B cell (primary cell): ENCODE data around the gene FMN2. TPM values are rescaled to one million over a fixed set of nuclear protein-coding genes. Genes with fewer than 3 reads are reported as not detected.

Source experiments
- ATAC-seq: fragments of 200-7000 bp; cut with Tn5 transposase; one replicate; pipeline ENCODE4 v1.10.0; 2021; ENCODE audit warnings: low read depth, mild to moderate bottlenecking, moderate number of reproducible peaks, moderate library complexity
- CTCF ChIA-PET: fragments of 350-600 bp; sonication (Branson Sonifier 250); formaldehyde crosslinking; loops from one replicate; lab custom pipeline; 2021; ENCODE audit warnings: antibody characterized with exemption, inconsistent platforms; lab: Charles Lee
- POLR2A ChIA-PET: fragments of 350-600 bp; sonication (Branson Sonifier 250); formaldehyde crosslinking; loops from one replicate; lab custom pipeline; 2021; ENCODE audit warnings: antibody characterized with exemption; lab: Charles Lee
- DNase-seq: peaks from one replicate; pipeline ENCODE4 v3.0.0; 2013
- H2AFZ ChIP-seq: 2 replicates; pipeline ENCODE4 v1.6.1; 2012; ENCODE audit warnings: mild to moderate bottlenecking, low read depth, low read length; ENCODE audit not compliant: insufficient read depth, poor library complexity, severe bottlenecking
- H3K27ac ChIP-seq, 2 donors: 1 replicate in 1 of 2; 2 replicates in 1 of 2; pipeline ENCODE4 v1.5.1; 2012 to 2013; ENCODE audit warnings: low read length in 2 of 2, mild to moderate bottlenecking in 2 of 2, moderate library complexity in 1 of 2
- H3K27me3 ChIP-seq, 4 experiments: fragments of 200-600 bp in 1 of 4; sonication (generic) in 1 of 4; replicated peaks in 1 of 4; 1 replicate in 2 of 4; 2 replicates in 2 of 4; pipeline versions ENCODE4 v1.6.1 to v1.7.0; 2013 to 2016; ENCODE audit warnings: low read length in 3 of 4, mild to moderate bottlenecking in 2 of 4, mixed read lengths in 1 of 4, moderate library complexity in 1 of 4; ENCODE audit not compliant: insufficient read depth in 4 of 4, control insufficient read depth in 3 of 4; ENCODE audit errors: control extremely low read depth in 1 of 4
- H3K36me3 ChIP-seq, 2 experiments: replicated peaks in 1 of 2; 1 replicate in 1 of 2; 2 replicates in 1 of 2; pipeline versions ENCODE4 v1.6.1 to v1.7.1; 2013; ENCODE audit warnings: low read length in 1 of 2; ENCODE audit not compliant: insufficient read depth in 2 of 2, control insufficient read depth in 1 of 2; ENCODE audit errors: control extremely low read depth in 1 of 2, extremely low read depth in 1 of 2
- H3K4me1 ChIP-seq, 2 donors: fragments of 200-600 bp in 1 of 2; sonication (generic) in 1 of 2; 1 replicate in 1 of 2; 2 replicates in 1 of 2; pipeline versions ENCODE4 v1.5.1 to v1.6.1; 2013 to 2017; ENCODE audit warnings: low read length in 2 of 2; ENCODE audit not compliant: control insufficient read depth in 2 of 2, insufficient read depth in 2 of 2
- H3K4me2 ChIP-seq: replicated peaks from 2 replicates; pipeline ENCODE3; 2012; ENCODE audit warnings: mild to moderate bottlenecking, low read depth, low read length; ENCODE audit not compliant: poor library complexity, severe bottlenecking
- H3K4me3 ChIP-seq, 5 experiments: fragments of 200-600 bp in 1 of 5; sonication (generic) in 1 of 5; 1 replicate in 3 of 5; 2 replicates in 2 of 5; pipeline versions ENCODE4 v1.5.1 to v1.7.0; 2011 to 2016; ENCODE audit warnings: low read length in 4 of 5, mild to moderate bottlenecking in 4 of 5, low read depth in 2 of 5, control low read depth in 1 of 5, moderate library complexity in 1 of 5; ENCODE audit not compliant: insufficient read depth in 1 of 5; ENCODE audit errors: control extremely low read depth in 1 of 5, extremely low read depth in 1 of 5
- H3K79me2 ChIP-seq: fragments of 200-600 bp; sonication (generic); one replicate; pipeline ENCODE4 v1.6.0; 2016; ENCODE audit warnings: low read length; ENCODE audit not compliant: control insufficient read depth, insufficient read depth
- H3K9ac ChIP-seq: fragments of 200-600 bp; sonication (generic); 2 replicates; pipeline ENCODE4 v1.6.1; 2017; ENCODE audit warnings: mild to moderate bottlenecking, low read length, moderate library complexity
- H3K9me3 ChIP-seq, 3 donors: one replicate each; pipeline versions ENCODE4 v1.6.1 to v1.7.1; 2013; ENCODE audit warnings: low read length in 2 of 3; ENCODE audit not compliant: control insufficient read depth in 2 of 3, insufficient read depth in 1 of 3; ENCODE audit errors: control extremely low read depth in 1 of 3
- H4K20me1 ChIP-seq: 2 replicates; pipeline ENCODE4 v1.6.0; 2012; ENCODE audit warnings: mild to moderate bottlenecking, low read length; ENCODE audit not compliant: insufficient read depth, control insufficient read depth, poor library complexity, severe bottlenecking
- H3K27ac Mint-ChIP-seq: one replicate; pipeline ENCODE4 v1.8.0; 2021; ENCODE audit warnings: mixed read lengths
- H3K27me3 Mint-ChIP-seq: one replicate; pipeline ENCODE4 v1.8.0; 2021; ENCODE audit warnings: mixed read lengths
- H3K4me1 Mint-ChIP-seq: one replicate; pipeline ENCODE4 v1.8.0; 2021; ENCODE audit warnings: mixed read lengths
- H3K4me3 Mint-ChIP-seq: one replicate; pipeline ENCODE4 v1.8.0; 2021; ENCODE audit warnings: mixed read lengths
- H3K9me3 Mint-ChIP-seq: one replicate; pipeline ENCODE4 v1.8.0; 2022; ENCODE audit warnings: mixed read lengths; ENCODE audit not compliant: insufficient read depth
- CTCF ChIP-seq: fragments of 200-600 bp; IDR thresholded peaks from one replicate; pipeline ENCODE4 v1.8.0; 2022; ENCODE audit warnings: antibody characterized with exemption, mild to moderate bottlenecking
- EZH2 ChIP-seq: IDR thresholded peaks from 2 replicates; pipeline ENCODE4 v1.6.1; 2012; ENCODE audit warnings: borderline replicate concordance, low read depth, mild to moderate bottlenecking, moderate library complexity, low read length; ENCODE audit not compliant: insufficient read depth, poor library complexity, severe bottlenecking
- WGBS: methylation state at CpG from one replicate; pipeline ENCODE4 v1.1.5; 2013; ENCODE audit warnings: missing lambda C conversion rate; ENCODE audit not compliant: insufficient coverage; 5-methylcytosine and 5-hydroxymethylcytosine counted together
- intact Hi-C: fragments of 100-400 bp; cut with micrococcal nuclease; formaldehyde crosslinking; loops from one replicate; pipeline ENCODE4 v1.10.0; 2022
- polyA plus RNA-seq: library from polyadenylated mRNA; depleted of rRNA; stranded (reverse); fragments of >200 nt; gene quantifications from 2 replicates; pipeline ENCODE4 v1.2.3, GENCODE V29; 2012
- total RNA-seq, 2 donors: library from RNA; stranded (reverse); fragments of 120-200 nt in 1 of 2; gene quantifications; 1 replicate in 1 of 2; 2 replicates in 1 of 2; pipeline versions ENCODE4 v1.2.3 to v1.2.4, GENCODE V29; 2013 to 2022

The FMN2 gene
- total and polyA plus RNA-seq, 2 donors (not counting 1 experiment from before 2014, with no cell fraction given), result not detected

- H3K9me3 Mint-ChIP-seq, result no peaks in the 10 kb centered on the region
- TF ChIP-seq EZH2, result no peak
- TF ChIP-seq CTCF, result no peak
- H3K27ac ChIP-seq, result no peak overlapping the region
- H3K4me3 ChIP-seq, result no peak overlapping the region
- H3K9me3 ChIP-seq, result peaks cover 0 to 5% (median 0%) of the 10 kb centered on the region in 3 donors
- CTCF ChIA-PET, result no interaction called here
- H3K4me2 ChIP-seq, result no peak overlapping the region
- no peaks in the 10 kb centered on the region for H3K79me2 ChIP-seq
- no peak overlapping the region for H2AFZ ChIP-seq
- intact Hi-C loops, result no loop called here
- H3K4me1 ChIP-seq, result no peaks in the 10 kb centered on the region
- H3K9ac ChIP-seq, result no peak overlapping the region
- DNase-seq, result no peak
- H3K4me3 Mint-ChIP-seq, result no peak overlapping the region
- ATAC-seq, result no peak
- H3K36me3 ChIP-seq, result no peaks in the 10 kb centered on the region
- peaks cover 0 to 6% (median 3%) of the 10 kb centered on the region in 4 experiments for H3K27me3 ChIP-seq
- H3K27me3 Mint-ChIP-seq, result peaks cover 14% of the 10 kb centered on the region
- WGBS, result 90% methylated on average over 4 of the region's 6 CpGs
- POLR2A ChIA-PET, result no interaction called here
- no peak overlapping the region for H3K27ac Mint-ChIP-seq
- no peaks in the 10 kb centered on the region for H3K4me1 Mint-ChIP-seq
- no peaks in the 10 kb centered on the region for H4K20me1 ChIP-seq
These were observed 6.9 kb downstream of the FMN2 start for GRCh38 chr1:240098534-240098933.

DNA sequence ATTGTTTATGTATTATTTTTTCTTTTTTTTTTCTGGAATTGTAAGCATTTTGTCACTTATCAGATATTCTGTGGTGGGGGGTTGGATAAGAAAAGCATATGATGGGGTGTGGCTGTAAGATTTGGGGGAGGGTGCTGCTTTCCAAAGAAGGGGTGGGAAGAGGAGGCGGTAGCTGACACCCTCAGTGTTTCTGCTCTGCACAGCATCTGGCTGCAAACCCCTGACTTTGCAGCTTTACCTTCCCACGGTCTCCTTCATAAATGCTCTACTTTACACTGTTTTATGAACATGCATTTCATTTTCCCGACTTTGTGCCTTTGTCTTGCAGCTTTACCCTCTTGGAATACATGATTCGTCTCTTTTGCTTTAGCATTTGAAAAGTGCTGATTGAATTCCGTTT lies 7.6 kb downstream of the FMN2 start:
- no peaks in the 10 kb centered on the region for H3K36me3 ChIP-seq
- no peaks in the 10 kb centered on the region for H3K79me2 ChIP-seq
- no peaks in the 10 kb centered on the region for H4K20me1 ChIP-seq
- no peak overlapping the region for H3K27ac Mint-ChIP-seq
- intact Hi-C loops, result no loop called here
- no peaks in the 10 kb centered on the region for H3K9me3 Mint-ChIP-seq
- H3K4me3 Mint-ChIP-seq, result no peak overlapping the region
- no peak overlapping the region for H3K9ac ChIP-seq
- no peak overlapping the region for H2AFZ ChIP-seq
- H3K4me2 ChIP-seq, result no peak overlapping the region
- WGBS, result 79% methylated on average over 2 of the region's 5 CpGs
- H3K27me3 Mint-ChIP-seq, result peaks cover 7% of the 10 kb centered on the region
- peaks cover 0 to 4% (median 0%) of the 10 kb centered on the region in 4 experiments for H3K27me3 ChIP-seq
- H3K4me3 ChIP-seq, result no peak overlapping the region
- CTCF ChIA-PET, result no interaction called here
- no peaks in the 10 kb centered on the region for H3K4me1 Mint-ChIP-seq
- POLR2A ChIA-PET, result no interaction called here
- no peaks in the 10 kb centered on the region for H3K4me1 ChIP-seq
- no peak for TF ChIP-seq CTCF
- no peak for TF ChIP-seq EZH2
- no peak for DNase-seq
- no peak for ATAC-seq
- peaks cover 0 to 3% (median 0%) of the 10 kb centered on the region in 3 donors for H3K9me3 ChIP-seq
- no peak overlapping the region for H3K27ac ChIP-seq
